Measurements from ENCODE around the gene PTRHD1.

GRCh38 chr2:24836706-24837105 lies 43.5 kb upstream of the PTRHD1 start:
- TF ChIP-seq, protein P1, sequence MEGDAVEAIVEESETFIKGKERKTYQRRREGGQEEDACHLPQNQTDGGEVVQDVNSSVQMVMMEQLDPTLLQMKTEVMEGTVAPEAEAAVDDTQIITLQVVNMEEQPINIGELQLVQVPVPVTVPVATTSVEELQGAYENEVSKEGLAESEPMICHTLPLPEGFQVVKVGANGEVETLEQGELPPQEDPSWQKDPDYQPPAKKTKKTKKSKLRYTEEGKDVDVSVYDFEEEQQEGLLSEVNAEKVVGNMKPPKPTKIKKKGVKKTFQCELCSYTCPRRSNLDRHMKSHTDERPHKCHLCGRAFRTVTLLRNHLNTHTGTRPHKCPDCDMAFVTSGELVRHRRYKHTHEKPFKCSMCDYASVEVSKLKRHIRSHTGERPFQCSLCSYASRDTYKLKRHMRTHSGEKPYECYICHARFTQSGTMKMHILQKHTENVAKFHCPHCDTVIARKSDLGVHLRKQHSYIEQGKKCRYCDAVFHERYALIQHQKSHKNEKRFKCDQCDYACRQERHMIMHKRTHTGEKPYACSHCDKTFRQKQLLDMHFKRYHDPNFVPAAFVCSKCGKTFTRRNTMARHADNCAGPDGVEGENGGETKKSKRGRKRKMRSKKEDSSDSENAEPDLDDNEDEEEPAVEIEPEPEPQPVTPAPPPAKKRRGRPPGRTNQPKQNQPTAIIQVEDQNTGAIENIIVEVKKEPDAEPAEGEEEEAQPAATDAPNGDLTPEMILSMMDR (IDR thresholded peaks at IDR 0.05), result no peak
- TF ChIP-seq POLR2A (IDR thresholded peaks at IDR 0.05) (no peak), POLR2AphosphoS5 (IDR thresholded peaks at IDR 0.05) (no peak)
